Stimulated activated CD4-positive, alpha-beta T cell treated with anti-CD3 and anti-CD28 coated beads, Interleukin-15, amount 100 ng/mL, for 24 hours (primary cell): ENCODE data around the gene BRI3BP.
"Not testable (repeated sequence)": the region's sequence is repeated elsewhere in the genome, so short reads cannot be mapped to it uniquely, and the experiment has no call there.

Experiments
- DNase-seq: peaks from one replicate; pipeline ENCODE4 v3.0.0-alpha.2; 2020

Gene BRI3BP

DNA sequence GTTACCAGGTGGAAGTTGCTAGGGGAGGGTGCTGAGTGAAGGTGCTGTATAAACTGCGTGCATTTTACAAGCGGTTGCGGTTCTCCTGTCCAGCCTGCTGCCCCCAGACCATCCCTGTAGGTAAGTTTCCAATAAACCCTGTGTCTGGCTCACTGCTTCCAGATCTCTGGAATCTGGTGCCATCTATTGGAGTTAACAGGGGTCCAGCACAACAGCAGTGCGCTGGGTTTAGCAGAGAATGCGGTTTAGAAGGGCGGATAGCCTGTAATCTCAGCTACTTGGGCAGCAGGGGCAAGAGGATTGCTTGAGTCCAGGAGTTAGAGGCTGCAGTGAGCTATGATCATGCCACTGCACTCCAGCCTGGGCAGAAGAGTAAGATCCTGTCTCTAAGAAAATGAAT is 76.7 kb downstream of the BRI3BP start:
- DNase-seq: no peak

DNA sequence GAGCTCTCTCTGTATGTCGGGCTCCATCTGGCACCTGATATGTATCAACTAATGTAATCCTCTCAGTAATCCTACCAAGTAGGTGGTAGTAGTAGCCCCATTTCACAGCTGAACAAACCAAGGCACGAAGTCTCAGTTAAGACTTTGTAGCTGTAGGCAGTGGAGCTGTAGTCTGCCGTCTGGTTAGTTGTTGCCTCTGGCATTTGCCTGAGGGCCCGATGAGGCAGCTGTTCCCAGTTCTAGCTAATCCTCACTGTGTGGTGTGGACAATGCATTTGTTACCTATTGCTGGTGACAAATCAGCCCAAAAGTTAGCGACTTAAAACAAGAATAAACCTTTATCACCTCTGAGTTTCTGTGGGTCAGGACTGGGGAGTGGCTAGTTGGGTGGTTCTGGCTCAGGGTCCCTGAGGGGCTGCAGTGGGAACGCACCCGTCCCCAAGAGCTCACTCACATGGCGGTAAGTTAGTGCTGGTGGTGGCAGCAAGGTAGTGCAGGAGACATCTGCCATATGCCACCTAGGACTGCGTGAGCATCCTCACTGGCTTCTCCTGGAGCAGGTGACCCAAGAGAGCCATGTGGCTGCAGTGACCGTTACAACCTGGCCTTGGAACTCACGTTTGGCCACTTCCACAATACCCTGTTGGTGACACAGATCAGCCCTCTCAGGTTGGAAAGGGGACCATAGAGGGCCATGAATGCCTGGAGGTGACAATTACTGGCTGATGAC is 77.4 kb downstream of the BRI3BP start:
- DNase-seq: no peak

DNA sequence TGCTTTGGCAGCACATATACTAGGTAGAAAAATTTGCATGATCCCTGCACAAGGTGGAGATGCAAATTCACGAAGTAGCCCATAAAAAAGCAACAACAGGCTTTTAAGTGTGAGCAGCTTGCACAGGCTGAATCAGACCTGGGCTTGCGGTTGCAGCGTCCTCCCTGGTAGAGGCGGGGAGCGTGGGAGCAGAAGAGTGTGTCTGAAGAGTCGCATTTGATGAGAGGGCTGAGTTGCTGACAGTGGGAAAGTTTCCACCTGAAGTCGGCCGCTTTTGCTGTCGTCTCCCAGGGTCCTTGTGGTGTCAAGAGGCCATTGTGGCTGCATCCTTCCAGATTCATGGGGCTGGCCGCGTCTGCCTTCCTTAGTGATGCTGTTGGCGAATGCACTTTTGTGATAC is 78.0 kb downstream of the BRI3BP start:
- DNase-seq: no peak

DNA sequence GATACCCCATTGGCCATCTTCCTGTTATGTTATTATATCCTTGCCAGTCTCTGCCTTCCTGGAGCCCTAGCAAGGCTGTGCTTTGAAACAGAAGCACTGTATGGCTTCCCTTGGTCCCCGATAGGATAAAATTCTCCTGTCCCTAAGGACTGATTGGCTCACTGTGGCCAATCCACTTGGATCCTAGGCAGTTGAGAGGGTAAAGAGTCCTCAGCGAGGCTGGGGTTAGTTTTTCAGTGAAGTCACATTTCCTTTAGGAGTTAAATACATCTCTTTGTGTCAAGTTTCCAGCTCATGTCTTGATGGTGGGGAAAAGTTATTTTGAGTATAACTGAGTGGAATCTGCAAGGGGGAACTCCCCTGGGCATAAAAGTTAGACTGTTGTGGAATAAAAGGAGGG is 79.1 kb downstream of the BRI3BP start:
- no peak for DNase-seq

DNA sequence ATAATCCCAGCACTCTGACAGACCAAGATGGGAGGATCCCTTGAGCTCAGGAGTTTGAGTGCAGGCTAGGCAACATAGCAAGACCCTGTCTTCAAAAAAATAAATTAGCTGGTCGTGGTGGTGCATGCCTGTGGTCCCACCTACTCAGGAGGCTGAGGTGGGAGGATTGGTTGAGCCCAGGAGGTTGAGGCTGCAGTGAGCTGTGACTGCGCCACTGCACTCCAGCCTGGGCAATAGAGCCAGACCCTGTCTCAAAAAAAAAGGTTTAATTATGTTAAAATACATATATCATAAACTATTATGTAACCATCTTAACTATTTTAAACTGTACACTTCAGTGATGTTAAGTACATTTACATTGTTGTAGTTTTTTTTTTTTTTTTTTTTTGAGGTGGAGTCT is 80.8 kb downstream of the BRI3BP start:
- DNase-seq: not testable (repeated sequence)

DNA sequence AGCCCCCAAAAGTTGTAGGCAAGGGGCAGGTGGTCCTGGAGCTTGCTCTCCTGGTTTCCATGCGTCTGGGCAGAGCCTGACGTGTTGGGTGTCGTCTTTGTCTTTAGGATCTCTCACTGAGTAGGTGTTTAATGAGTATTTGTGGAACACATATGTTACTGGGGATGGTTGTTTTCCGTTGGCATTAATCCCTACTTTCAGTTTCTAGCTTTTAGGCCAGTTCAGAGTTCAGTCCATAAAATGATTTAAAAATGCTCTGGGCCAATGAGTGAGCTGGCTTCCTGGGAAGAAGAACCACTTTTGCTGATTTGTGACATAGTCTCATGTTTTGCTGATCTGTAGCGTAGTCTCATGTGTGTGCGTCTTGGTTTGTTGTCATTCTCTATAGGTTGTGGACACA is 82.7 kb downstream of the BRI3BP start:
- DNase-seq: no peak

DNA sequence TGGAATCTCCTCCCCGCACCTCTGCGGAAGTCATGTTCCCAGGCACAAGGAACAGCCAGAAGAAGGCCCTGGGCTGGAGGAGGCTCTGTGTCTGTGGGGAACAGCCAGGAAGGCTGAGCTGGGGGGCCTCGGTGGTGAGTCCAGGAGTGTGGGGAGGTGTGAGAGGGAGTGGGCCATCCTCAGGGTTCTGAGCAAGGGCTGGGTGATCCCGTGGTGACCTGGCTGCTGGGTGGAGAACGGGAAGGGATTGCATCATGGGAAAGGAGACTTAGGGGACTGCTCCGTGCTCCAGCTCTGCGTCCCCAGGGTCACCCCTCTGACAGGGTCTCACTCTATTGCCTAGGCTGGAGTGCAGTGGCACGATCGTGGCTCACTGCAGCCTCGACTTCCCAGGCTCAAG is 85.6 kb downstream of the BRI3BP start:
- no peak for DNase-seq

DNA sequence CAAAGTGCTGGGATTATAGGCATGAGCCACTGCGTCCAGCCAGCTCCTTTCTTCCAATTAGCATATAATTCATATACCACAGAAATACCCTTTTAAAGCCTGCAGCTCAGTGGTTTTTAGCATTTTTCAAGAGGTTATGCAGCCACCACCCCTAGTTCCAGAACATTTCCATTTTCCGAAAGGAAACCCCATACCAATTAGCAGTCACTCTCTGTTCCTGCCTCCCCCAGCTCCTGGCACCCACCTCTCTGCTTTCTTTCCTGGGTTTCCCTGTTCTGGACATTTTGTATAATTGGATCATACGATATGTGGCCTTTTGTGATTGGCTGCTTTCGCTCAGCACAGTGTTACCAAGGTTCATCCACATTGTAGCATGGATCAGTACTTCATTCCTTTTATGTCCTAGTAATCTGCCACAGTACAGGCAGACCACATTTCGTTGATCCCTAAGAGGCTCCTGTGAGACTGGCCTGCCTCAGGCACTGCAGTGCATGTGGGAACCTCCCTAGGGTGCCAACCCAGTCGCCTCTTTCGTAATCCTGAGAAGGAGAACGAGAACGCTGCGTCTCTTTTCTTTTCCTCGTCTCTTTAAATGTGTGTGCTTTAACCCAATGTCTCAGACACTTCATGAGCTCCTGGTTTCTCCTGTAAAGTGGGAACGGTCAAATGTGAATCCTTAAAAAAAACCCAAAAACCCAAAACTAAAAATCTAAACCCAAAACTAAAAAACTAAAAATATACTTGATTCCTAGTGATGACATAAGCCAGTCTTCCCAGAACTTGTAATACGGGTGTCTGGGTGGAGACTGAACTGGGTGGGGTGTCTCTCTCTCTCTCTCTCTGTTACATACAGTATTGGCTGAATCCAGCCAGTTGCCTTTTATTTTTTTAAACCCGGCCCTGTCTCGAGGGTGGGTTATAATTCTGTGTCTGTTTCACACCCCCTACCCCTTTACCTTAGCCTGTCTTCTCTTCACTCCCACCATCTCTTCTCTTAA is 86.5 kb downstream of the BRI3BP start:
- DNase-seq: no peak
